ENCODE measurements around the gene KLHL5.

DNA sequence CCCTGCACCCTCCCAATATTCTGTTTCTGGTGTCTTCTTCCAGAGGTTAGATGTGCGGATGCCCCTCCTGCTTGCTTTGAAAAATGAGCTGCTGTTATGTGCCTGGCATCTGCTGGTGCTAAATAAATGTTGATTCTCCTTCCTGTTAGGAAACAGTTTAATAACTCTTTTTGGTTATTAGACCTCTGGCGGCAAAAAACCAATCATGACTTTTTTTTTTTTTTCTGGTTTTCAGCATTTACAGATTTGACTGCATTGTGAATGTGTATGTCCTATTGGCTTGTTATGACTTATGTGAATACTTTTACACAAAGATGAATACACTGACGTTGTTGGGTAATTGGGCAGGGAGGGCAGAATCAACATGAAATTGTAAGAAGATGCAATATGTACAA is 16.2 kb upstream of the KLHL5 start:
- TF ChIP-seq, protein P1, sequence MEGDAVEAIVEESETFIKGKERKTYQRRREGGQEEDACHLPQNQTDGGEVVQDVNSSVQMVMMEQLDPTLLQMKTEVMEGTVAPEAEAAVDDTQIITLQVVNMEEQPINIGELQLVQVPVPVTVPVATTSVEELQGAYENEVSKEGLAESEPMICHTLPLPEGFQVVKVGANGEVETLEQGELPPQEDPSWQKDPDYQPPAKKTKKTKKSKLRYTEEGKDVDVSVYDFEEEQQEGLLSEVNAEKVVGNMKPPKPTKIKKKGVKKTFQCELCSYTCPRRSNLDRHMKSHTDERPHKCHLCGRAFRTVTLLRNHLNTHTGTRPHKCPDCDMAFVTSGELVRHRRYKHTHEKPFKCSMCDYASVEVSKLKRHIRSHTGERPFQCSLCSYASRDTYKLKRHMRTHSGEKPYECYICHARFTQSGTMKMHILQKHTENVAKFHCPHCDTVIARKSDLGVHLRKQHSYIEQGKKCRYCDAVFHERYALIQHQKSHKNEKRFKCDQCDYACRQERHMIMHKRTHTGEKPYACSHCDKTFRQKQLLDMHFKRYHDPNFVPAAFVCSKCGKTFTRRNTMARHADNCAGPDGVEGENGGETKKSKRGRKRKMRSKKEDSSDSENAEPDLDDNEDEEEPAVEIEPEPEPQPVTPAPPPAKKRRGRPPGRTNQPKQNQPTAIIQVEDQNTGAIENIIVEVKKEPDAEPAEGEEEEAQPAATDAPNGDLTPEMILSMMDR (IDR thresholded peaks at IDR 0.05; ENCODE audit: borderline replicate concordance, extremely low read depth, low read length, poor library complexity, severe bottlenecking) = no peak
- TF ChIP-seq EZH2 (IDR thresholded peaks at IDR 0.05; ENCODE audit: borderline replicate concordance, low read depth, low read length, severe bottlenecking) = no peak

All from DND-41 (cell line).